WI38 (cell line): Measurements from ENCODE around the gene KRTAP10-10.

Experiments
- H3K4me3 ChIP-seq: 2 replicates; pipeline ENCODE4 v1.5.1; 2011; ENCODE audit warnings: low read depth, mild to moderate bottlenecking, control low read depth, low read length
- TF ChIP-seq, protein P1 (sequence below): IDR thresholded peaks from 2 replicates; pipeline ENCODE4 v1.5.1; 2012; ENCODE audit warnings: low read depth, mild to moderate bottlenecking, control low read depth, low read length

Gene KRTAP10-10

DNA sequence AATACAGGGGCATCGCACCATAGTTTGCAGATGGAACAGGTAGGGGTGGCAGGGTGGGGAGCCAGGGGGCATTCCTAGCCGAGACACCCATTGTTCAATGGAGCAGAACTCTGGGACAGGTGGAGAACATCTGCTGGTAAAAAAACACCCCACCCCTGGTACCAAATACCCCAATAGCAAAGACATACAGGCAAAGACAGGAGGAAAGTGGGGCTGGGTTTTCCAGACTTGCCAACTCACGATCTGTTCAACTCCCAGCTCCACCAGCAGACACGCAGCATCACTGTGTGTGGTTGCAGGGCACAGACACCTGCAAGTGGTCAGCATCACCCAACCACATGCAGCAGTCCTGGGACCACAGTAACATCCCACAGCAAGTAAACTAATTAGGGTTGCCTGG lies 25.6 kb upstream of the KRTAP10-10 start:
- H3K4me3 ChIP-seq: no peak overlapping the region
- TF ChIP-seq, protein P1, sequence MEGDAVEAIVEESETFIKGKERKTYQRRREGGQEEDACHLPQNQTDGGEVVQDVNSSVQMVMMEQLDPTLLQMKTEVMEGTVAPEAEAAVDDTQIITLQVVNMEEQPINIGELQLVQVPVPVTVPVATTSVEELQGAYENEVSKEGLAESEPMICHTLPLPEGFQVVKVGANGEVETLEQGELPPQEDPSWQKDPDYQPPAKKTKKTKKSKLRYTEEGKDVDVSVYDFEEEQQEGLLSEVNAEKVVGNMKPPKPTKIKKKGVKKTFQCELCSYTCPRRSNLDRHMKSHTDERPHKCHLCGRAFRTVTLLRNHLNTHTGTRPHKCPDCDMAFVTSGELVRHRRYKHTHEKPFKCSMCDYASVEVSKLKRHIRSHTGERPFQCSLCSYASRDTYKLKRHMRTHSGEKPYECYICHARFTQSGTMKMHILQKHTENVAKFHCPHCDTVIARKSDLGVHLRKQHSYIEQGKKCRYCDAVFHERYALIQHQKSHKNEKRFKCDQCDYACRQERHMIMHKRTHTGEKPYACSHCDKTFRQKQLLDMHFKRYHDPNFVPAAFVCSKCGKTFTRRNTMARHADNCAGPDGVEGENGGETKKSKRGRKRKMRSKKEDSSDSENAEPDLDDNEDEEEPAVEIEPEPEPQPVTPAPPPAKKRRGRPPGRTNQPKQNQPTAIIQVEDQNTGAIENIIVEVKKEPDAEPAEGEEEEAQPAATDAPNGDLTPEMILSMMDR: no peak

DNA sequence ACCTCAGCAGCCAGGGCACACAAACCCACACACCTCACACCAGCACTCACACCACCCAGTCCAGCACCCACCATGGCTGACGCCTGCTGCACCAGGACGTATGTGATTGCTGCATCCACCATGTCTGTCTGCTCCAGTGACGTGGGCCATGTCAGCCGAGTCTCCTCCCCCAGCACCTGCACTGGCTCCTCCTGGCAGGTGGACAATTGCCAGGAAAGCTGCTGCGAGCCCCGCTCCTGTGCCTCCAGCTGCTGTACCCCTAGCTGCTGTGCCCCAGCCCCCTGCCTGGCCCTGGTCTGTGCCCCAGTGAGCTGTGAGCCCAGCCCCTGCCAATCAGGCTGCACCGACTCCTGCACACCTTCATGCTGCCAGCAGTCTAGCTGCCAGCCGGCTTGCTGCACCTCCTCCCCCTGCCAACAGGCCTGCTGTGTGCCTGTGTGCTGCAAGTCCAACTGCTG lies 25.1 kb upstream of the KRTAP10-10 start, which contains the start of gene KRTAP10-8:
Gene KRTAP10-8 (plus strand): TSS at position 51 of the 458 bp plus-strand sequence. CDS start 22 bp downstream, at position 73.
- TF ChIP-seq, protein P1: no peak
- H3K4me3 ChIP-seq: no peak within 1 kb of the TSS

DNA sequence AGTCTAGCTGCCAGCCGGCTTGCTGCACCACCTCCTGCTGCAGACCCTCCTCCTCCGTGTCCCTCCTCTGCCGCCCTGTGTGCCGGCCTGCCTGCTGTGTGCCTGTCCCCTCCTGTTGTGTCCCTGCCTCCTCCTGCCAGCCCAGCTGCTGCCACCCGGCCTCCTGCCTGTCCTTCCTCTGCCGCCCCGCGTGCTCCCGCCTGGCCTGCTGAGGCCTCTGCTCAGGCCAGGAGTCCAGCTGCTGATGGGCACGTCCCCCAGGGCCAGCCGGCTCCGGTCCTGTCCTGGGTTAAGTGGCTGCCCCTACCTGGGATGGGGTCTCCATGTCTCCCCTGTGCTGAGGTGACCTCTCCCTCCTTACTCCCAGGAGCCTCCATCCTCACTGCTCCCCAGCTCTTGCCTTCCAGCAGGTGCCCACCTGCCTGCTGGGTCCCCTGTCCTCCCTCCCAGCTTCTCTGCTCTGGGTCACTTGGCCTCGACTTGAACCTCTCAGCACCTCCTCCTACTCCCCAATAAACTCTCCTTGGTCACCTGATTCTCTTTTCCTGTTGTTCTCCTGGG lies 24.4 kb upstream of the KRTAP10-10 start:
- TF ChIP-seq, protein P1: no peak
- H3K4me3 ChIP-seq: no peak overlapping the region

DNA sequence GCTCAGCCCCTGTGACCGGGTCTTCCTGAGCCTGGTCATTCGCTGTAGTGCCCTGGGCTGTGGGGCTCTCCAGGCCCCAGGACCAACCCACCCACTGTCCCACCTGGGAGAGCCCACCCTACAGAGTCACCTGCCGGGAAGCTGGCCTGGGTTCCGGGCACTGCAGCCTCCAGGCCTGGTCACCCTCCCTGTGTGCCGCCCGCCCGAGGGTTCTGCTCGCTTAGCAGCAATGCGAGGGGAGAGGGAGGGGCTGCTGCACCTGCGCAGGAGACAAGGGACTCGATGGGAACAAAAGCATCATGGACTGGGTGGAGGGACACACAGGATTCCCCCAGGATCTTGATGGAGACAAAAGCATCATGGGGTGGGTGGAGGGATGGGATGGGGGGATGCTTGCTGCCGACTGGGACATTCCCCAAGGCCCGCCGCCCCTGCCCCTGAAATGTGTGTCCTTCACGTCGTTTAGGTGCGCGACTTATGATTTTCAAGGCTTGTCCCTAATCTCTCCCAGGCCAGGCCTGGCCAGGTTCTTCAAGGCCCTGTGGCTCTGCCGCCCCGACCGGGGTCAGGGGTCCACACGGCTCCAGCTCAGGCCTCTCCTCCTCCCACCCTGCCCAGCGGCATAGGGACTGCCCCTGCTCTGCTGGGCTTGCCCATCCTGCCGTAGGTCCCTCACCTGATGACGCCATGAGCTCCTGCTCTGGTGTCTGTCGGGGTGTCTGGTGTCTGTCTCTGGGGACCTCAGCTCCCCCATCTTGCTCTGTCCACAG lies 23.6 kb upstream of the KRTAP10-10 start:
- TF ChIP-seq, protein P1: no peak

GRCh38 chr21:44614161-44614631 lies 23.0 kb upstream of the KRTAP10-10 start:
- H3K4me3 ChIP-seq: no peak overlapping the region
- TF ChIP-seq, protein P1: no peak

More for the DNA sequence above, 23.6 kb upstream of the KRTAP10-10 start:
- H3K4me3 ChIP-seq: no peak overlapping the region

- H3K4me3 ChIP-seq: no peak overlapping the region
- TF ChIP-seq, protein P1: no peak
These were observed 22.2 kb upstream of the KRTAP10-10 start for GRCh38 chr21:44614961-44615391.

GRCh38 chr21:44615466-44615865 lies 21.7 kb upstream of the KRTAP10-10 start:
- H3K4me3 ChIP-seq: no peak overlapping the region
- TF ChIP-seq, protein P1: no peak
